HG03064 (cell line): ENCODE results near the gene PTPN5.

ENCODE experiments used
- ATAC-seq: cut with Tn5 transposase; IDR thresholded peaks from one replicate; pipeline ENCODE4 v1.9.1; 2021; ENCODE audit warnings: low read depth; ENCODE audit not compliant: unreplicated experiment

The PTPN5 gene

DNA sequence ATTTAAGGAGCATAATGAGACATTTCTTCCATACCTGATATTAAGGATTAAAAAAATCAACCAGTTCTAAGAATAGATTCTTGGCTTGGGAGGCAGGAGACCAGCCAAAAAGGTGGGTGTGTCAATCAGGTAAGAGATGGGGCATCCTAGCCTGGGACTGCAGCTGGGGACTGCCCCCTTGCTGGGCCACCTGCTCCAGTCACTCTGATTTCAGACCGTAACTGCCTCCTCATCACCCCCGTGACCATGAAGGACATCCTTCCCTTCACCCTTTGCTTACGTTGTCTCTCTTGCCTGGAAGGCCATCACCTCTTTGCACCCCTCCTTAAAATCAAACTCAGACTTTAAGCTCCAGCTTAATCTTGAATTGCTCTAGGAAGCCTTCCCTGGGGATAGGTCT, 17.9 kb downstream of the PTPN5 start:
- no peak for ATAC-seq

- ATAC-seq = no peak
Measured at GRCh38 chr11:18773104-18773503, 18.5 kb downstream of the PTPN5 start.

DNA sequence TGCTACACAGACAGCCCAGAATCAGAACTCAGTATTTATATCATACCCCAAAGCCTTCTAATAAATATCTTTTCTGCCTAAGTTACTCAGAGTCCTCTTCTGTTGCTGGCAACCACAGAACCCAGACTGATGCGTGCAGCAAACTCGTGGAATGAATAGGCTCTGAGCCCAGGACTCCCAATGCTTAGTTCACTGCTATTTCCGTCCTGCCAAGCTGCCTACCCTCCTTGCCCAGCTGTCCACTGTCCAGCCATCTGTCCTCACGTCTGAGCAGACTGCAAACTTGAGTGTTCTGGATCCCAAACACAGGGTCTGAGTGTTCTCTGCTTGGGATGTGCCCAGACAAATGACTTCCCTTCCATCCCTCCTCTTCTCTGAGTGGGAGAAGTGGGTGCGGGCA, 19.4 kb downstream of the PTPN5 start:
- no peak for ATAC-seq

DNA sequence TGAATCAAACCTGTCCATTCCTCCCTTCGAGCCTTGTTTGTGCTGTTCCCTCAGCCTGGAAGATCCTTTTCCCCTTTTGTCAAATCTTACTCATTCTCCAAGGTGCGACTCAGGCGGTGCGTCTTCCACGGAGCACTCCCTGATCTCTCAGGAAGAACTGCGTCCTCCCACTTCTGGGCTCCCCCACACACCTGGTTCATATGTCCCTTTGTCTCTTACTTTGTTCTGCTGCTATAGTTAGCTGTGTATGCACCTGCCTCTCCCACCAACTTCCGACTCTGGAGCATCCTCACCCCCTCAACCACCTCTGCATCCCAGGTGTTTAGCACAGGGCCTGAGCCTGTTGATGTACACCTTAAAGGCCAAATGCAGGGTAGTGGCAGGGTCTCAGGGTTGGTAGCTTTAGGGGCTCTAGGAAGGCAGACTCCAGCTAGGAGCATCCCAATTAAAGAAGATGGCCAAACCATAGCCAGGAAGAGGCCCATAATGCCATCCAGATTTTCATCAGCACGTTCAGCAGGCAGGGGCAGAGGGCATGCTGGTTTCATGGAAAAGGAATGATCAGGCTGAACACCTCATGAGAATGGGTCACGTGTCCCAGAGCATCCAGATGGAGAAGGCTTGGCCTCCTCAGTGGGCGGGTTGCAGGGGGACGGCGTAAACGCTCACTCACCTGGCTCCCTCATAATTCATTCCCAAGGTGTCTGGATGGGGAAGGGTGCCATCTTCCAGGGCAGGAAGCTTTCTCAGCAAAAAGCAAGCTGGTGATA, 20.1 kb downstream of the PTPN5 start:
- ATAC-seq = no peak

DNA sequence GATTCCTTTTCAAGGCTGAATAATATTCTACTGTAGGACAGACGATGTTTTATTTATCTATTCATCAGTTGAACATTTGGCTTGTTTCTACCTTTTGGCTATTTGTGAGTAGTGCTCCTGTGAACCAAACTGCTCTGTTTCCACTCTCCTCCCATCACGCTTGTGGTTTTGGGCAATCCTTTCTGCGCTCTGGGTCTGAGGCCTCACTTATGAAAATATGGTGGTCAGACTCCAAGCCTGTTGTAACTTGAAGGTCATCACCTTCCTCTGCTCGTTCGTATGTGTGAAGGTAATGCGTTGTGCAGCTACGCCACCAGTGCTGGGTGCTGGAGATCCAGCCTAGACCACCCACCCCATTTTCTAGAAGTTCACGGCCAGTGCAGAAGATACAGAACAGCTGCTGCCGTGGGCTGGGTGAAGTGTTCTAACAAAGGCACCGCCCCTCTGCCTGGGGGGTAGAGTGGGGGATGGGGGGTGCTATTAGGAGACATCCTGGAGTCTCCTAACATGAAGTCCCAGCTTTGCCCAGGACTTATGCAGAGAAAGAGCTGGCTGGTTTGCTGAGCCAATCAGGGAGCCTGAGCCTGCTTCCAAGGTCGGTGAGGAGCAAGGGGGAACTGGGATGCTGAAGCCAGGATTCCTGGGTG, 21.0 kb downstream of the PTPN5 start:
- no peak for ATAC-seq

GRCh38 chr11:18769802-18770456, 21.7 kb downstream of the PTPN5 start:
- peak; percentile 41 for ATAC-seq

DNA sequence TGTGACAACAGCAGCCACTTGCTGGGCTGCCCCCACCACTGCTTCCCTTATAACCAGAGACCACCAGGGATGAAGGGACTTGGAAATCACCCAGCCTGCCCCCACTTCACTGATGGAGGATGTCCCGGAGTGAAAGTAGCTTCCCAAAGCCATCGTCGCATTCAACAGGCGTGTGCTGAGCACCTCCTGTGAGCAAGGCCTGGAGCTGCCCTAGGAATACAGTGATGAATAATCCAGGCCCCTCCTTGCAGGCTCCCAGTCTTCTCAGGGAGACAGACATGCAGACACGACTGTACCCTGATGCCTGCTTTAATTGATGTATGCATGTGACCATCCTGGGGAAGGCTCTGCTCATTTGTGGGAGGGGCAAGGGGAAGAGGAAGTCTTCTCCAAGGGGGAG, 22.6 kb downstream of the PTPN5 start:
- ATAC-seq = no peak

DNA sequence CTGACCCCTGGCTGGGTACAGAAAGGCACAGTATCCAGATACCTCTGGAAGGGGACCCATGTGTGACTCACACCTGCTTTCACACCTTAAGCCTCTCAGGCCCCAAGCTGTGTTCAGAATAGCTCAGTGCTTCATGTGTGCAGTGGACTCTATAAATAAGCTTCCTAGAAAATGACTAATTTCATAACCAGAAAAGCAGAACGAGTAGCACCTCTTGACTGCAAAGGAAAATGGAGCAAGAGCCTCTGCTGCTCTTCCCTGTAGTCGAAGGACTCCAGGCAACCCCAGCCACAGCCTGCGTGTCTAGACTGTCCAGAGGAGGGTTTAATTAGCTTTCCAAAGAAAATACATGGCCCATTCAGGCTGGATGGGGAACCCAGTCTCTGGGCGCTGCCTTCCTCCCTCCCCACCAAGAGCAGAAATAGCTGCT, 23.1 kb downstream of the PTPN5 start:
- ATAC-seq = peak; percentile 87

DNA sequence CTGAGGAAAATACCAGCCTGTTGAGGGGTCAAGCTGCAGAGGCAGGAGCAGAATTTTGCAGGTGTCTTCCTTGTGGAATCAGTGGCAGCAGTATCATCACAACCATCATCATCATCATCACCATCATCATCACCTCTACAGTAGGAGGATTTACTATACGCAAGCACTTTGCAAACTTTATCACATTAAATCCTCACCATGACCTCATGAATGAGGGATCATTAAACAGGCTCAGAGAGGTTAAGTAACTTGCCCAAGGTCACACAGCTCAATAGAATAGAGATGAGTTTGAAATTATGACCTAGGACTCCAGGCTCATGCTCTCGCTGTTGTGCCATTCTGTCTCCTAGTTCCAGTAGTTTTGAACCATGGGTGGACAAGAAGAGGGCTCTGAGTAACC, 25.6 kb downstream of the PTPN5 start:
- ATAC-seq = no peak

GRCh38 chr11:18765554-18765953, 26.0 kb downstream of the PTPN5 start:
- no peak for ATAC-seq

DNA sequence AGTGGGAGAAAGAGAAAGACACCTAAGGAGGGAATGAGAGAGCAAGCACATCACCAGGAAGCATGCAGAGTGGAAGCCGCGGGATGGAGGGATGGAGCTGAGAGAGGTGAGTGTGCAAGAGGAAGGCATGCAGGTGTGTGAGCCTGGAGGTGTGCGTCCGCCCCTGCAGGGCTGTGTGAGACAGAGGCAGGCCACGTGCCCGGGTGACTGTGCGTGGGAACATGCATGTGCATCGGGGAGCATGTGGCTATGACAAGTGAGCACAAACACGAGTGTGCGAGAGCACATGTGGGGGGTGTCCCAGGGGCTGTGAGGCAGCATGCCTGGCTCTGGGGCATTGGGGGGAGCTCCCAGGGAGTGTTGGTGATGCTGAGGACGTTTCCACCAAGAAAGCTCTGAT, 29.9 kb downstream of the PTPN5 start:
- no peak for ATAC-seq

- no peak for ATAC-seq
Measured at GRCh38 chr11:18761144-18761543, 30.5 kb downstream of the PTPN5 start.

DNA sequence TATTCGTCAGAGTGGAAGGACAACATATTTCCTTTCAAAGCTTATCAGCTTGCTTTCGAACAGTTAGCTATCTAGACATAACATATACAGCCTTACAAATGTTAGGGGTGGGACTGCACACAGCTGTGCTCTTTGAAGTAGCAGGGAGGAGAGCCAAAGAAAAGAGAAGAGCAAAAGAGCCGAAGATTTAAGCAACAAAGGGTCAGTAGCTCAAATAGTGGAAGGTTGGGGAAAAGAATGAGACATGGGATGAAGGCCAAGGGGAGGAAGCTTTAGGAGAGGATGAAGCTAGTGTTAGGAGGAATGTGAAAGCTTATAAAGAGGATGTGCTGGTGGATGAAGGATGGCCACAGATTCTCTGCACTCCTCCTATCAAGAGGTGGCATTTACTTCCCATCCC, 33.8 kb downstream of the PTPN5 start:
- no peak for ATAC-seq

GRCh38 chr11:18756889-18757288, 34.7 kb downstream of the PTPN5 start:
- ATAC-seq = no peak

- no peak for ATAC-seq
Measured at GRCh38 chr11:18754308-18754707, 37.3 kb downstream of the PTPN5 start.

DNA sequence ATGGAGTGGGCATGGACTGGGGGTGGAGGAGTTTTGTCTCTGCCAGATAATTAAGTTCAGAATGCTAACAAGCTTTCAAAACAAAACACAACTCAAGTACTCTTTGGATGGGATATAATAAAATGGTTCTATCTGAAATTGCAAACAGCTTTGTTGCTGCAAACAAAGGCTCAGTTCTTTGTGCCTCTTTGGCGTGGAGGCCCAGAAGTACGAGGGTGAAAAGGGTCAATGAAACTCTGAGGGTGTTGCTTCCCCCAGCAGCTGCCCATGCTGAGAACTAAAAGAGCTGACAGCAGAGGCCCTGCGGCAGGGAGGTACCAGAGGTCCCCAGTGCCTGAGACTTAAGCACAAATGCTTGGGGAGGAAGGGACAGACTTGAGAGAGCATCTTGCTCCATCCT, 39.1 kb downstream of the PTPN5 start:
- ATAC-seq = no peak

GRCh38 chr11:18750944-18751343, 40.7 kb downstream of the PTPN5 start:
- ATAC-seq = no peak

GRCh38 chr11:18749681-18750319, 41.8 kb downstream of the PTPN5 start:
- ATAC-seq = no peak

- ATAC-seq = no peak
Measured at GRCh38 chr11:18748766-18749365, 42.7 kb downstream of the PTPN5 start.

DNA sequence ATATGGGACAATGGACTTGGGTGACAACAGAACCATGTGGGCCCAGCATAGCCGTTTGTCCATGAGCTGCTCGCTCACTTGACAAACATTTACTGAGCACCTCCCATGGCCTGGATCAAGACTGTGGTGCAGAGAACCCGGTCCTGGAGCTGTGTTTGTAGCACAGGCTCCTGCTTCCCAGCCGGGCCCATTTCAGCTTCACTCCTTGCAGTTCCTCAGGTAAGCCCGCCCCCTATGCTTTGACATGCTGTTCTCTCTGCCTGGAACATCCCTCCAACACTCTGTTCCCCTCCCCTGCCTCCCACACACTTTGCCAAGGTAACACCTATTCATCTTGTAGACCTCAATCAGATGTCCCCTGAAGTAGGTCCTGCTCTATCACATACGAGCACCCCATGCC, 46.3 kb downstream of the PTPN5 start:
- ATAC-seq = no peak
